DND-41 (cell line): Measurements from ENCODE around the gene ITGB1BP1.

ENCODE experiments used
- EZH2 ChIP-seq: IDR thresholded peaks from 3 replicates; pipeline ENCODE4 v1.6.1; 2012; ENCODE audit warnings: borderline replicate concordance, low read depth, mild to moderate bottlenecking, moderate library complexity, low read length, inconsistent platforms; ENCODE audit not compliant: severe bottlenecking
- TF ChIP-seq, protein P1 (sequence below): IDR thresholded peaks from 2 replicates; pipeline ENCODE4 v1.5.1; 2012; ENCODE audit warnings: borderline replicate concordance, low read length, moderate library complexity, mild to moderate bottlenecking; ENCODE audit not compliant: poor library complexity, severe bottlenecking; ENCODE audit errors: extremely low read depth

DNA sequence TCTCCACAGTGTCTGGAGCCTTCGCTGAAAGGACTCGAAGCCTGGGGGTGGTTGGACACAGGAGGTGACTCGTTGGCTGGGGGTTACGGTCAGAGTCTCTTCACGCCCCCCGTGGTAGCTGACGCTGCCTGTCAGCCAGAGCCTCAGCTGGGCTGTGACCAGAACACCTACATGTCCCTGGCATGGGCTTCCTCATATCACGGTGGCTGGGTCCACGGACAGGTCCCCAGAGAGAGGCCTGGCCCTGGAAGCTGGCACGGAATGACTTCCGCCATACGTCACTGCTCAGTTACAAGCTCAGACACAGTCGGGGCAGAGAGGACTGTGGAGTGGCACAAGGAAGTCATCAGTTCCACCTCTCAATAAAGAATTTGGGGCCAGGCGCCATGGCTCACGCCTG is 28.5 kb downstream of the ITGB1BP1 start:
- no peak for TF ChIP-seq EZH2
- TF ChIP-seq, protein P1, sequence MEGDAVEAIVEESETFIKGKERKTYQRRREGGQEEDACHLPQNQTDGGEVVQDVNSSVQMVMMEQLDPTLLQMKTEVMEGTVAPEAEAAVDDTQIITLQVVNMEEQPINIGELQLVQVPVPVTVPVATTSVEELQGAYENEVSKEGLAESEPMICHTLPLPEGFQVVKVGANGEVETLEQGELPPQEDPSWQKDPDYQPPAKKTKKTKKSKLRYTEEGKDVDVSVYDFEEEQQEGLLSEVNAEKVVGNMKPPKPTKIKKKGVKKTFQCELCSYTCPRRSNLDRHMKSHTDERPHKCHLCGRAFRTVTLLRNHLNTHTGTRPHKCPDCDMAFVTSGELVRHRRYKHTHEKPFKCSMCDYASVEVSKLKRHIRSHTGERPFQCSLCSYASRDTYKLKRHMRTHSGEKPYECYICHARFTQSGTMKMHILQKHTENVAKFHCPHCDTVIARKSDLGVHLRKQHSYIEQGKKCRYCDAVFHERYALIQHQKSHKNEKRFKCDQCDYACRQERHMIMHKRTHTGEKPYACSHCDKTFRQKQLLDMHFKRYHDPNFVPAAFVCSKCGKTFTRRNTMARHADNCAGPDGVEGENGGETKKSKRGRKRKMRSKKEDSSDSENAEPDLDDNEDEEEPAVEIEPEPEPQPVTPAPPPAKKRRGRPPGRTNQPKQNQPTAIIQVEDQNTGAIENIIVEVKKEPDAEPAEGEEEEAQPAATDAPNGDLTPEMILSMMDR = no peak
